Heart right ventricle (tissue), 16 donors: ENCODE data around the gene ABCA8. TPM values are rescaled to one million over a fixed set of nuclear protein-coding genes. Genes with fewer than 3 reads are reported as not detected.
"Not testable (repeated sequence)": the region's sequence is repeated elsewhere in the genome, so short reads cannot be mapped to it uniquely, and the experiment has no call there.

ENCODE experiments used
- ATAC-seq, 8 donors: fragments of 200-7000 bp; cut with Tn5 transposase; one replicate each; pipeline ENCODE4 v1.9.1; 2020; ENCODE audit warnings: mild to moderate bottlenecking in 8 of 8, moderate library complexity in 8 of 8, moderate number of reproducible peaks in 1 of 8
- DNase-seq, 2 donors: peaks; one replicate each; pipeline ENCODE4 v3.0.0-alpha.2; 2020
- H3K27ac ChIP-seq, 10 donors: fragments of 200-600 bp; sonication (generic) in 2 of 10; one replicate each; pipeline versions ENCODE4 v1.5.0 to v1.8.0; 2020 to 2022; ENCODE audit warnings: mild to moderate bottlenecking in 3 of 10
- H3K27me3 ChIP-seq, 7 donors: fragments of 200-600 bp; one replicate each; pipeline ENCODE4 v1.8.0; 2021 to 2022; ENCODE audit warnings: mild to moderate bottlenecking in 2 of 7
- H3K36me3 ChIP-seq, 9 donors: fragments of 200-600 bp; sonication (generic) in 1 of 9; one replicate each; pipeline versions ENCODE4 v1.5.0 to v1.8.0; 2020 to 2022; ENCODE audit warnings: mild to moderate bottlenecking in 2 of 9
- H3K4me1 ChIP-seq, 9 donors: fragments of 200-600 bp; sonication (generic) in 1 of 9; one replicate each; pipeline versions ENCODE4 v1.5.0 to v1.8.0; 2020 to 2022; ENCODE audit warnings: mild to moderate bottlenecking in 4 of 9
- H3K4me3 ChIP-seq, 10 donors: fragments of 200-600 bp; sonication (generic) in 2 of 10; one replicate each; pipeline versions ENCODE4 v1.5.0 to v1.8.0; 2020 to 2022; ENCODE audit warnings: mild to moderate bottlenecking in 7 of 10, moderate library complexity in 2 of 10
- H3K9me3 ChIP-seq, 11 donors: fragments of 200-600 bp in 10 of 11; sonication (generic) in 2 of 11; one replicate each; pipeline versions ENCODE4 v1.5.0 to v1.8.0; 2013 to 2022; ENCODE audit warnings: mild to moderate bottlenecking in 2 of 11, control low read depth in 1 of 11, moderate library complexity in 1 of 11
- CTCF ChIP-seq, 9 donors: fragments of 200-600 bp; sonication (generic) in 2 of 9; IDR thresholded peaks; one replicate each; pipeline versions ENCODE4 v1.5.0 to v1.8.0; 2021 to 2022; ENCODE audit warnings: antibody characterized with exemption in 9 of 9, mild to moderate bottlenecking in 5 of 9, moderate library complexity in 1 of 9
- WGBS, 2 donors: extraction: QIAGEN DNeasy Blood & Tissue Kit; methylation state at CpG; one replicate each; pipeline ENCODE4 v1.1.7; 2013; ENCODE audit warnings: inconsistent platforms in 1 of 2; 5-methylcytosine and 5-hydroxymethylcytosine counted together
- intact Hi-C, 10 donors: fragments of 100-400 bp; cut with DNase I; formaldehyde crosslinking; loops; one replicate each; pipeline versions ENCODE4 v1.11.1 to v1.14.2; 2022
- polyA plus RNA-seq, 2 donors: library from polyadenylated mRNA; stranded (reverse); fragments of 200-250 nt; gene quantifications; one replicate each; pipeline ENCODE4 v1.2.3, GENCODE V29; 2013
- total RNA-seq, 10 donors: library from RNA; stranded (reverse); fragmentation: NEBNext Ultra II Directional in 3 of 10; extraction: Animal tissue kit (Norgen Biotek cat#: 25700) in 3 of 10; gene quantifications; one replicate each; pipeline versions ENCODE4 v1.2.1 to v1.2.4, GENCODE V29; 2021 to 2023
- donor health status: Arrhythmogenic right ventricular cardiomyopathy.
- donor health status: ischemic (EF 13 %, LVEDD 7.1; RV severe dilation, severe dysfunction).
- donor health status: healthy with polysubstance abuse.
- donor health status: DM: no; HTN: yes; CAD: no.
- donor health status: DM: no; HTN: no; CAD: no.
- donor health status: ischemic (EF 25% LVEDD 6.9; RV normal size, moderate dysfunction).
- donor health status: ischemic (EF 25% LVEDD 5.7; RV mildly dilated, moderate dysfunction).
- donor health status: healthy.
- donor health status: DM: yes; HTN: yes; CAD: no.
- donor health status: Ischemic cardiomyopathy.
- donor health status: ischemic (EF 35%, LVEDD 5.7; RV mildly dilated, moderate dysfunction).
- donor health status: nonischemic (EF 11% LVEDD 7.7; RV severe dilation, severe dysfunction).
- donor health status: DM: yes; HTN: yes; CAD: no.
- donor health status: PGD.
- donor health status: ischemic (EF 29% LVEDD 5.4; RV normal size, mild dysfunction).
- donor health status: nonischemic (EF 23%, LVEDD 6.1; RV moderate dilation, normal function).

ABCA8 gene
- total and polyA plus RNA-seq, 12 donors, result 10.1 to 93.0 (median 35.7) TPM

GRCh38 chr17:68957944-68958343 lies 2.8 kb upstream of the ABCA8 start:
- WGBS, 2 donors, result 84 to 98% methylated on average over 1 of the region's 1 CpG
- DNase-seq, result no peak
- Histone ChIP-seq H3K9me3 (peaks cover 0 to 8% (median 0%) of the 10 kb centered on the region in 11 donors), H3K27me3 (no peaks in the 10 kb centered on the region), H3K36me3 (no peaks in the 10 kb centered on the region), H3K4me1 (peaks cover 0 to 14% (median 0%) of the 10 kb centered on the region in 9 donors), H3K4me3 (no peak overlapping the region), H3K27ac (no peak overlapping the region)
- TF ChIP-seq CTCF (IDR thresholded peaks at IDR 0.05), result no peak
- intact Hi-C loops, result loop anchor here in 1 of 10 donors (5.0 kb wide), 1 partner anchor 181 kb away; no protein-coding TSS in a partner anchor
- ATAC-seq, result no peak

- ATAC-seq (peak in 5 of 8 donors; percentile 5 to 55 (median 36)), DNase-seq (no peak)
- WGBS, 2 donors, result 24 to 28% methylated on average over 4 of the region's 4 CpGs
- H3K27ac ChIP-seq, result peak overlapping the region; percentile 35 to 83 (median 58)
- no peaks in the 10 kb centered on the region for H3K27me3 ChIP-seq
- peaks cover 0 to 4% (median 0%) of the 10 kb centered on the region in 11 donors for H3K9me3 ChIP-seq
- peaks cover 0 to 6% (median 0%) of the 10 kb centered on the region in 9 donors for H3K36me3 ChIP-seq
- H3K4me3 ChIP-seq, result peak overlapping the region in 9 of 10 donors; percentile 32 to 60 (median 49)
- intact Hi-C loops, result no loop called here
- H3K4me1 ChIP-seq, result peaks cover 0 to 7% (median 0%) of the 10 kb centered on the region in 9 donors
- no peak for TF ChIP-seq CTCF (IDR thresholded peaks at IDR 0.05)
These were observed 871 bp downstream of the ABCA8 start for GRCh38 chr17:68954146-68954896.

- TF ChIP-seq CTCF (IDR thresholded peaks at IDR 0.05), result no peak
- ATAC-seq (peak in 6 of 8 donors; percentile 23 to 60 (median 30)), DNase-seq (no peak)
- no peaks in the 10 kb centered on the region for H3K27me3 ChIP-seq
- 62 to 69% methylated on average over 4 of the region's 4 CpGs for WGBS, 2 donors
- H3K9me3 ChIP-seq, result no peaks in the 10 kb centered on the region
- H3K27ac ChIP-seq, result peak overlapping the region in 8 of 10 donors; percentile 26 to 83 (median 58)
- peaks cover 0 to 7% (median 0%) of the 10 kb centered on the region in 9 donors for H3K4me1 ChIP-seq
- peak overlapping the region in 9 of 10 donors; percentile 32 to 60 (median 49) for H3K4me3 ChIP-seq
- intact Hi-C loops, result no loop called here
- peaks cover 0 to 6% (median 0%) of the 10 kb centered on the region in 9 donors for H3K36me3 ChIP-seq
These were observed 1.7 kb downstream of the ABCA8 start for GRCh38 chr17:68953340-68953997.

- peak overlapping the region in 2 of 10 donors; percentile 18 to 28 for H3K27ac ChIP-seq
- no peaks in the 10 kb centered on the region for H3K27me3 ChIP-seq
- H3K4me3 ChIP-seq, result peak overlapping the region in 2 of 10 donors; percentile 0 to 54
- WGBS, 2 donors, result 78 to 81% methylated on average over 4 of the region's 4 CpGs
- ATAC-seq (peak in 7 of 8 donors; percentile 26 to 64 (median 54)), DNase-seq (no peak)
- H3K4me1 ChIP-seq, result peaks cover 0 to 5% (median 0%) of the 10 kb centered on the region in 9 donors
- TF ChIP-seq CTCF (IDR thresholded peaks at IDR 0.05), result no peak
- peaks cover 0 to 6% (median 0%) of the 10 kb centered on the region in 11 donors for H3K9me3 ChIP-seq
- intact Hi-C loops, result no loop called here
- H3K36me3 ChIP-seq, result peaks cover 0 to 18% (median 0%) of the 10 kb centered on the region in 9 donors
These were observed 4.5 kb downstream of the ABCA8 start for GRCh38 chr17:68950725-68951124.

- peaks cover 0 to 23% (median 0%) of the 10 kb centered on the region in 9 donors for H3K36me3 ChIP-seq
- DNase-seq, intact Hi-C loops, H3K27ac ChIP-seq, H3K4me3 ChIP-seq, ATAC-seq, H3K4me1 ChIP-seq, H3K27me3 ChIP-seq, H3K9me3 ChIP-seq: not testable (repeated sequence)
- WGBS, 2 donors, result 96% methylated on average over 1 of the region's 1 CpG
These were observed 7.3 kb downstream of the ABCA8 start for GRCh38 chr17:68947868-68948267.
